GM18505 (cell line): ENCODE data around the gene OAT.

Experiments used
- ATAC-seq: cut with Tn5 transposase; IDR thresholded peaks from one replicate; pipeline ENCODE4 v1.9.1; 2021; ENCODE audit not compliant: unreplicated experiment
- POLR2A ChIP-seq: IDR thresholded peaks from 4 replicates; pipeline ENCODE4 v1.6.1; 2011; ENCODE audit warnings: borderline replicate concordance; ENCODE audit not compliant: insufficient read depth, insufficient read length; ENCODE audit errors: extremely low read depth

The OAT gene

GRCh38 chr10:124354411-124355382 is 64.0 kb downstream of the OAT start:
- TF ChIP-seq POLR2A, result no peak
- no peak for ATAC-seq

DNA sequence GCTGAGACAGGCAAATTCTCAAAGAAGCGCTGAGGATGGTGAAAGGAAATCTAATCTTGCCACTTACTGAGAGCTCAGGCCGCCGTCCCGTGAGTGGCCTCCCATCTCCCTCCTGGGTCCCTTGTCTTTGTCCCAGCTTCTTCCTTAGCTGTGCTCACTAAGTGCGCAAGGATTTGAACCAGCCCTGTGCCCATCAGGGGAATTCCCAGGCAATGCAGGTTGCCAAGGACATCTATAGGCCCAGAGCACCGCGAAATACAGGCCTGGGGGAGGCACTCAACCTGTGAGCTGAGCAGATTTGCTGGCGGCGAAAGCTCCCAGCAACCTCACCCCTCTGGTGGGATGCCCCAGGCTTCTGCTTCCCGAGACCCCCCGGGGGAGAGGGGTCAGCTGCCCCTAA is 64.8 kb downstream of the OAT start:
- TF ChIP-seq POLR2A, result no peak
- ATAC-seq, result no peak

- ATAC-seq, result no peak
- no peak for TF ChIP-seq POLR2A
Measured at GRCh38 chr10:124353091-124353815, 65.5 kb downstream of the OAT start.

DNA sequence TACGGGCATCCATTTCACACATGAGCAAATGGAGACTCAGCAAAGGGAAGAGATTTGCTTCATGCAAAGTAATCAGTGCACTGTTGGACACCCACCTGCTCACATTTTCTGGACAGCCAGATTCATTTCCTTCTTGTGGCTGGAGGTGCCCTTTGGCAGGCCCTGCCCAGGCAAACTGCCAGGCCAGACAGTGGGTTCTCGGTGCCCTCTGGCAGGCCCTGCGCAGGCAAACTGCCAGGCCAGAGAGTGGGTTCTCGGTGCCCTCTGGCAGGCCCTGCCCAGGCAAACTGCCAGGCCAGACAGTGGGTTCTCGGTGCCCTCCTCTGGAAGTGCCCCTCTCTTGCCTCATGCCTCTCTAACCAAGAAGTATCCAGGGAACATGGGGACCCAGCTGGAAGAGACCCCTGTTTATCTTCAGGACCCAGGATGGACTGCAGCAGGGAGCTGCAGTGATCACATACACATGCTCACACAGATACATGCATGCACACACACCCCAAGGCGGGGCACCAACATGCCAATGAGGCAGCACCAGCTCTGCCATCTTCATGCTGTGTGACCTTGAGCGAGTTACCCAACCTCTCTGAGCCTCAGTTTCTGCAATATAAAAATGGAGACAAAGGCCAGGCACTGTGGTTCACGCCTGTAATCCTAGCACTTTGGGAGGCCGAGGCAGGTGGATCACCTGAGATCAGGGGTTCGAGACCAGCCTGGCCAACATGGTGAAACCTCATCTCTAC is 67.1 kb downstream of the OAT start:
- no peak for ATAC-seq
- TF ChIP-seq POLR2A, result no peak

GRCh38 chr10:124350806-124351205 is 67.9 kb downstream of the OAT start:
- ATAC-seq, result no peak
- no peak for TF ChIP-seq POLR2A

DNA sequence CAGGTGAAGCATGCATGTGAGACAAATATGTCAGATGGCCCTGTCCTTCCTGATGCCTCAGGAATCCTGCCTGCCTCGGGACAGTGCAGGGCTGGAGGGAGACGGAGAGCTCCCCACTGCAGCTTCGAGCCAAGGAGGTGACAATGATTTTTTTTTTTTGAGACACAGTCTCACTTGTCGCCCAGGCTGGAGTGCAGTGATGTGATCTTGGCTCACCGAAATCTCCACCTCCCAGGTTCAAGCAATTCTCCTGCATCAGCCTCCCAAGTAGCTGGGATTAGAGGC is 68.8 kb downstream of the OAT start:
- TF ChIP-seq POLR2A, result no peak
- no peak for ATAC-seq

GRCh38 chr10:124349231-124349995 is 69.3 kb downstream of the OAT start:
- TF ChIP-seq POLR2A, result no peak
- no peak for ATAC-seq

GRCh38 chr10:124348801-124349200 is 69.9 kb downstream of the OAT start:
- ATAC-seq, result no peak
- TF ChIP-seq POLR2A, result no peak

GRCh38 chr10:124347956-124348355 is 70.8 kb downstream of the OAT start:
- TF ChIP-seq POLR2A, result no peak
- no peak for ATAC-seq
